ENCODE results near the gene FUOM. TPM values are rescaled to one million over a fixed set of nuclear protein-coding genes. Genes with fewer than 3 reads are reported as not detected.

The FUOM gene
- total and polyA plus RNA-seq, 2 experiments from 2014 or later, result 30.8 to 33.9 TPM

DNA sequence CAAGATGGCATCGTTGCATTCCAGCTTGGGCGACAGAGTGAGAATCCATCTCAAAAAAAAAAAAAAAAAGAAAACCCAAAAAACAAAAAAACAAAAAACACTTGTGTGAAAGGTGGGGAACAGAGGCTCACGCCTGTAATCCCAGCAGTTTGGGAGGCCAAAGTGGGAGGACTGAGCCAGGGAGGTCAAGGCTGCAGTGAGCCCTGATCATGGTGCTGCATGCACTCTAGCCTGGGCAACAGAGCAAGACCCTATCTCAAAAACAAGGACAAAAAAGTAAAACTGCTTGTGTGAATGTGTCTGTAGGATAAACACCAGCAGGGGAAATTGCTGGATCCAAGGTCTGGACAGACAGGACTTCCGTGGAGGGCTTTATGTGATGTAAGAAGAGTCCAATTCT lies 25.7 kb upstream of the FUOM start:
- Mint-ChIP-seq H3K27ac (no peak overlapping the region), H3K4me3 (no peak overlapping the region), H3K9me3 (no peaks in the 10 kb centered on the region), H3K4me1 (no peaks in the 10 kb centered on the region), H3K36me3 (ENCODE audit: low read depth) (0 out of 3 replicates have a peak, but pooled peaks cover 3% of the 10 kb centered on the region), H3K27me3 (ENCODE audit: insufficient read depth, low read depth, poor library complexity) (peaks cover under 1% of the 10 kb centered on the region)
- H3K9me2 ChIP-seq (ENCODE audit: insufficient read depth), result no peaks in the 10 kb centered on the region
- no peak overlapping the region for H2AFZ ChIP-seq
- TF ChIP-seq POLR2AphosphoS5 (IDR thresholded peaks at IDR 0.05; ENCODE audit: low read depth) (no peak), ZNF114 (CRISPR knock-in tag; IDR thresholded peaks at IDR 0.05) (no peak), ZNF331 (CRISPR knock-in tag; IDR thresholded peaks at IDR 0.05; ENCODE audit: low read depth) (no peak), NANOG (IDR thresholded peaks at IDR 0.05; ENCODE audit: borderline replicate concordance) (no peak), JUNB (IDR thresholded peaks at IDR 0.05; ENCODE audit: unreplicated experiment) (no peak), CREB1 (CRISPR knock-in tag; IDR thresholded peaks at IDR 0.05; ENCODE audit: low read depth) (no peak), EZH2 (IDR thresholded peaks at IDR 0.05; ENCODE audit: low read depth, unreplicated experiment) (no peak), EZH2phosphoT487 (IDR thresholded peaks at IDR 0.05; ENCODE audit: unreplicated experiment) (no peak), STAT1 (IDR thresholded peaks at IDR 0.05; ENCODE audit: unreplicated experiment) (no peak)
- TF ChIP-seq, protein P1, sequence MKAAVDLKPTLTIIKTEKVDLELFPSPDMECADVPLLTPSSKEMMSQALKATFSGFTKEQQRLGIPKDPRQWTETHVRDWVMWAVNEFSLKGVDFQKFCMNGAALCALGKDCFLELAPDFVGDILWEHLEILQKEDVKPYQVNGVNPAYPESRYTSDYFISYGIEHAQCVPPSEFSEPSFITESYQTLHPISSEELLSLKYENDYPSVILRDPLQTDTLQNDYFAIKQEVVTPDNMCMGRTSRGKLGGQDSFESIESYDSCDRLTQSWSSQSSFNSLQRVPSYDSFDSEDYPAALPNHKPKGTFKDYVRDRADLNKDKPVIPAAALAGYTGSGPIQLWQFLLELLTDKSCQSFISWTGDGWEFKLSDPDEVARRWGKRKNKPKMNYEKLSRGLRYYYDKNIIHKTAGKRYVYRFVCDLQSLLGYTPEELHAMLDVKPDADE (IDR thresholded peaks at IDR 0.05), result no peak
- TF ChIP-seq, protein P2, sequence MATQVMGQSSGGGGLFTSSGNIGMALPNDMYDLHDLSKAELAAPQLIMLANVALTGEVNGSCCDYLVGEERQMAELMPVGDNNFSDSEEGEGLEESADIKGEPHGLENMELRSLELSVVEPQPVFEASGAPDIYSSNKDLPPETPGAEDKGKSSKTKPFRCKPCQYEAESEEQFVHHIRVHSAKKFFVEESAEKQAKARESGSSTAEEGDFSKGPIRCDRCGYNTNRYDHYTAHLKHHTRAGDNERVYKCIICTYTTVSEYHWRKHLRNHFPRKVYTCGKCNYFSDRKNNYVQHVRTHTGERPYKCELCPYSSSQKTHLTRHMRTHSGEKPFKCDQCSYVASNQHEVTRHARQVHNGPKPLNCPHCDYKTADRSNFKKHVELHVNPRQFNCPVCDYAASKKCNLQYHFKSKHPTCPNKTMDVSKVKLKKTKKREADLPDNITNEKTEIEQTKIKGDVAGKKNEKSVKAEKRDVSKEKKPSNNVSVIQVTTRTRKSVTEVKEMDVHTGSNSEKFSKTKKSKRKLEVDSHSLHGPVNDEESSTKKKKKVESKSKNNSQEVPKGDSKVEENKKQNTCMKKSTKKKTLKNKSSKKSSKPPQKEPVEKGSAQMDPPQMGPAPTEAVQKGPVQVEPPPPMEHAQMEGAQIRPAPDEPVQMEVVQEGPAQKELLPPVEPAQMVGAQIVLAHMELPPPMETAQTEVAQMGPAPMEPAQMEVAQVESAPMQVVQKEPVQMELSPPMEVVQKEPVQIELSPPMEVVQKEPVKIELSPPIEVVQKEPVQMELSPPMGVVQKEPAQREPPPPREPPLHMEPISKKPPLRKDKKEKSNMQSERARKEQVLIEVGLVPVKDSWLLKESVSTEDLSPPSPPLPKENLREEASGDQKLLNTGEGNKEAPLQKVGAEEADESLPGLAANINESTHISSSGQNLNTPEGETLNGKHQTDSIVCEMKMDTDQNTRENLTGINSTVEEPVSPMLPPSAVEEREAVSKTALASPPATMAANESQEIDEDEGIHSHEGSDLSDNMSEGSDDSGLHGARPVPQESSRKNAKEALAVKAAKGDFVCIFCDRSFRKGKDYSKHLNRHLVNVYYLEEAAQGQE (IDR thresholded peaks at IDR 0.05; ENCODE audit: unreplicated experiment), result no peak
- TF ChIP-seq, protein P3, sequence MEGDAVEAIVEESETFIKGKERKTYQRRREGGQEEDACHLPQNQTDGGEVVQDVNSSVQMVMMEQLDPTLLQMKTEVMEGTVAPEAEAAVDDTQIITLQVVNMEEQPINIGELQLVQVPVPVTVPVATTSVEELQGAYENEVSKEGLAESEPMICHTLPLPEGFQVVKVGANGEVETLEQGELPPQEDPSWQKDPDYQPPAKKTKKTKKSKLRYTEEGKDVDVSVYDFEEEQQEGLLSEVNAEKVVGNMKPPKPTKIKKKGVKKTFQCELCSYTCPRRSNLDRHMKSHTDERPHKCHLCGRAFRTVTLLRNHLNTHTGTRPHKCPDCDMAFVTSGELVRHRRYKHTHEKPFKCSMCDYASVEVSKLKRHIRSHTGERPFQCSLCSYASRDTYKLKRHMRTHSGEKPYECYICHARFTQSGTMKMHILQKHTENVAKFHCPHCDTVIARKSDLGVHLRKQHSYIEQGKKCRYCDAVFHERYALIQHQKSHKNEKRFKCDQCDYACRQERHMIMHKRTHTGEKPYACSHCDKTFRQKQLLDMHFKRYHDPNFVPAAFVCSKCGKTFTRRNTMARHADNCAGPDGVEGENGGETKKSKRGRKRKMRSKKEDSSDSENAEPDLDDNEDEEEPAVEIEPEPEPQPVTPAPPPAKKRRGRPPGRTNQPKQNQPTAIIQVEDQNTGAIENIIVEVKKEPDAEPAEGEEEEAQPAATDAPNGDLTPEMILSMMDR (conservative IDR thresholded peaks at IDR 0.05; ENCODE audit: low read depth in 2 of 2), result no peak
- TF ChIP-seq, protein P4, sequence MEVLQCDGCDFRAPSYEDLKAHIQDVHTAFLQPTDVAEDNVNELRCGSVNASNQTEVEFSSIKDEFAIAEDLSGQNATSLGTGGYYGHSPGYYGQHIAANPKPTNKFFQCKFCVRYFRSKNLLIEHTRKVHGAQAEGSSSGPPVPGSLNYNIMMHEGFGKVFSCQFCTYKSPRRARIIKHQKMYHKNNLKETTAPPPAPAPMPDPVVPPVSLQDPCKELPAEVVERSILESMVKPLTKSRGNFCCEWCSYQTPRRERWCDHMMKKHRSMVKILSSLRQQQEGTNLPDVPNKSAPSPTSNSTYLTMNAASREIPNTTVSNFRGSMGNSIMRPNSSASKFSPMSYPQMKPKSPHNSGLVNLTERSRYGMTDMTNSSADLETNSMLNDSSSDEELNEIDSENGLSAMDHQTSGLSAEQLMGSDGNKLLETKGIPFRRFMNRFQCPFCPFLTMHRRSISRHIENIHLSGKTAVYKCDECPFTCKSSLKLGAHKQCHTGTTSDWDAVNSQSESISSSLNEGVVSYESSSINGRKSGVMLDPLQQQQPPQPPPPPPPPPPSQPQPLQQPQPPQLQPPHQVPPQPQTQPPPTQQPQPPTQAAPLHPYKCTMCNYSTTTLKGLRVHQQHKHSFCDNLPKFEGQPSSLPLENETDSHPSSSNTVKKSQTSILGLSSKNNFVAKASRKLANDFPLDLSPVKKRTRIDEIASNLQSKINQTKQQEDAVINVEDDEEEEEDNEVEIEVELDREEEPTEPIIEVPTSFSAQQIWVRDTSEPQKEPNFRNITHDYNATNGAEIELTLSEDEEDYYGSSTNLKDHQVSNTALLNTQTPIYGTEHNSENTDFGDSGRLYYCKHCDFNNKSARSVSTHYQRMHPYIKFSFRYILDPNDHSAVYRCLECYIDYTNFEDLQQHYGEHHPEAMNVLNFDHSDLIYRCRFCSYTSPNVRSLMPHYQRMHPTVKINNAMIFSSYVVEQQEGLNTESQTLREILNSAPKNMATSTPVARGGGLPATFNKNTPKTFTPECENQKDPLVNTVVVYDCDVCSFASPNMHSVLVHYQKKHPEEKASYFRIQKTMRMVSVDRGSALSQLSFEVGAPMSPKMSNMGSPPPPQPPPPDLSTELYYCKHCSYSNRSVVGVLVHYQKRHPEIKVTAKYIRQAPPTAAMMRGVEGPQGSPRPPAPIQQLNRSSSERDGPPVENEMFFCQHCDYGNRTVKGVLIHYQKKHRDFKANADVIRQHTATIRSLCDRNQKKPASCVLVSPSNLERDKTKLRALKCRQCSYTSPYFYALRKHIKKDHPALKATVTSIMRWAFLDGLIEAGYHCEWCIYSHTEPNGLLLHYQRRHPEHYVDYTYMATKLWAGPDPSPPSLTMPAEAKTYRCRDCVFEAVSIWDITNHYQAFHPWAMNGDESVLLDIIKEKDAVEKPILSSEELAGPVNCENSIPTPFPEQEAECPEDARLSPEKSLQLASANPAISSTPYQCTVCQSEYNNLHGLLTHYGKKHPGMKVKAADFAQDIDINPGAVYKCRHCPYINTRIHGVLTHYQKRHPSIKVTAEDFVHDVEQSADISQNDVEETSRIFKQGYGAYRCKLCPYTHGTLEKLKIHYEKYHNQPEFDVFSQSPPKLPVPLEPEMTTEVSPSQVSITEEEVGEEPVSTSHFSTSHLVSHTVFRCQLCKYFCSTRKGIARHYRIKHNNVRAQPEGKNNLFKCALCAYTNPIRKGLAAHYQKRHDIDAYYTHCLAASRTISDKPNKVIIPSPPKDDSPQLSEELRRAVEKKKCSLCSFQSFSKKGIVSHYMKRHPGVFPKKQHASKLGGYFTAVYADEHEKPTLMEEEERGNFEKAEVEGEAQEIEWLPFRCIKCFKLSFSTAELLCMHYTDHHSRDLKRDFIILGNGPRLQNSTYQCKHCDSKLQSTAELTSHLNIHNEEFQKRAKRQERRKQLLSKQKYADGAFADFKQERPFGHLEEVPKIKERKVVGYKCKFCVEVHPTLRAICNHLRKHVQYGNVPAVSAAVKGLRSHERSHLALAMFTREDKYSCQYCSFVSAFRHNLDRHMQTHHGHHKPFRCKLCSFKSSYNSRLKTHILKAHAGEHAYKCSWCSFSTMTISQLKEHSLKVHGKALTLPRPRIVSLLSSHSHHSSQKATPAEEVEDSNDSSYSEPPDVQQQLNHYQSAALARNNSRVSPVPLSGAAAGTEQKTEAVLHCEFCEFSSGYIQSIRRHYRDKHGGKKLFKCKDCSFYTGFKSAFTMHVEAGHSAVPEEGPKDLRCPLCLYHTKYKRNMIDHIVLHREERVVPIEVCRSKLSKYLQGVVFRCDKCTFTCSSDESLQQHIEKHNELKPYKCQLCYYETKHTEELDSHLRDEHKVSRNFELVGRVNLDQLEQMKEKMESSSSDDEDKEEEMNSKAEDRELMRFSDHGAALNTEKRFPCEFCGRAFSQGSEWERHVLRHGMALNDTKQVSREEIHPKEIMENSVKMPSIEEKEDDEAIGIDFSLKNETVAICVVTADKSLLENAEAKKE (CRISPR knock-in tag; IDR thresholded peaks at IDR 0.05), result no peak
- H3K79me2 ChIP-seq (replicated peaks; ENCODE audit: insufficient read depth), result no peaks in the 10 kb centered on the region
- no peak overlapping the region for H3K4me2 ChIP-seq
- H3F3A ChIP-seq (replicated peaks; ENCODE audit: low read depth), result no peaks in the 10 kb centered on the region
- H3K4me3 ChIP-seq, result no peak overlapping the region
- no peaks in the 10 kb centered on the region for H3K4me1 ChIP-seq (ENCODE audit: insufficient read depth)
- H3K36me3 ChIP-seq (ENCODE audit: insufficient read depth), result no peaks in the 10 kb centered on the region; the same call in 1 of the 2 replicates
- no peak for ATAC-seq
- no peaks in the 10 kb centered on the region for H4K20me1 ChIP-seq (replicated peaks; ENCODE audit: insufficient read depth)
- no peak for DNase-seq (ENCODE audit: low spot score)
- peaks cover 11% of the 10 kb centered on the region; the same call in 1 of the 2 replicates for H3K27me3 ChIP-seq (ENCODE audit: insufficient read depth)
- H3K27ac ChIP-seq (ENCODE audit: low read depth), result no peak overlapping the region

Measured in GM23338 (cell line).